GM18873 (cell line): ENCODE results near the gene HOXA4.

Source experiments
- ATAC-seq: cut with Tn5 transposase; IDR thresholded peaks from one replicate; pipeline ENCODE4 v1.9.1; 2021; ENCODE audit warnings: mild to moderate bottlenecking, moderate library complexity, moderate number of reproducible peaks; ENCODE audit not compliant: unreplicated experiment, low FRiP score

HOXA4 gene

DNA sequence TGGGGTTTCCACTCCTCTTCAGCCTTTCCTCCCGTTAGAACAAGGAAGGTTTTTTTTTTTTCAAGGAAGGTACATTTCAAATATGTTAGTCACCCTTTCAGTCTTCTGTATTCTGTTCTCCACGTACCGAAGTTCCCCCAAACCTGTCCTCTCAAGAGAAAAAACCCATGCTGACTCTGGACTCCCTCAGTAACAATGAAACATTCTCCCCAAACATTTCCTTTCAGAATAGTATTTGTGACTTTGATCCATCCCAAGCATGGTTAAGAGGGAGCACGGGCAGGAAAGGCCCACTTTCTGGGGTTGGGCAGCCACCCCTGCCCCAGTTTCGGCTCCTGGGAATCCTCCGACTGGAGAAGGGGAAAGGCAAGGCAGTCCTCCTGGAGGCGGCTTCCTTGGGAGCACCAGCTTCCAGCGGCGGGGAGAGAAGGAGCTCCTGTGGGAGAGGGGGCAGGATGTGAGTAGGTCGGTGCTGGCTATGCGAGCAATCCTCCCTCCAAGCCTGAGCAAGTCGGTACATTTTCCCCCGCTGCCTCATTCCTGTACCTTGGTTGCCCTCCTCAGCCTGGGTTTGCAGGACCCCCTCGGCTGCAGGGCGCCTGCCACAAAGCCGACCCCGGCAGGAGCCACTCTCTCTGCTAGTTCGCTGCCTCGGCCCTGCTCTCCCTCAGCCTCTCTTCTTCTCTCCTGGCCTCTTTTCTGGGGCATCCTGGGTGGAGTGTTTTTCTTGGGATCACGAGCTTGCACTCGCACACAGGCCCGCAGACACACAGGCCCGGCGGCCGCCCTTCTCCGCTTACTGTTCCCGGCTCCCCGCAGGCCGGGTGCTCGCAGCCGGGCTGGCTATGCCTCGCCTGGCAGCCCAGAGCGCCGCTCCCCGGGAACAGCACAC is 32.6 kb downstream of the HOXA4 start:
- no peak for ATAC-seq

DNA sequence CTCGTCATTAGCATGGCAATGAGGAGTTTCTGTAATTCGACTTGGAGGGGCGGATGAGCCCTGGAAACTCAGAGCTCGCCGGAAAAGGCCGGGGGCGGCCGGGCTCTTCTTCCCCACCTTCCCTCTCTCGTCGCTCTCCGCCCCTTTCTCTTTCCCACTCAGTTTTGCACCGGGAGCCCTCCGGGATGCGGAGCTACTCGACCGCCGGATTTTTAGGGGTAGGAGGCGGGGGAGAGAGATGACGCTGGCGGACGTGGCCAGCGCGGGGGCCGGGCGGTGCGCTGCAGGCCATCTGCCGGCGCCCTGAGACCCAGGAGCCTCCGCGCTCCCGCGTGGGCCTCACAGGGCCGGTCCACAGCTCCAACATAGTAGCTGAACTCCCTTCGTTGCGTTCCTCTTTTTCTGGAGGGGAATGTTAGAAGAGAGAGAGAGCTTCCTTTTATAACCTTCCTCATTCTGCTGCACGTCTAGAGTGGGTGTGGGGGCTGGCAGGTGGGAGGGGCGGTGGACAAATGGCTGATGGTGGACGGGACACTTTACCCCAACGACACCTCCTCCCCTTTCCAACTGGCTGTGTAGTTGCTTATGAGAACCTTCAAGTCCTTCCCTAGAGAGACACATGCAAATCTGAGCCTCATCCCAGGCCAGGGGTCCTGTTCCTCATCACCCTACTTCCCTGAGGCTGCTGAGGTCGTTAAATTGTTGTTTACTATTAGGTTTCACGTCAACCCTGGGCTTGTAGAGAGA is 33.6 kb downstream of the HOXA4 start:
- no peak for ATAC-seq

GRCh38 chr7:27095897-27096767 is 34.4 kb downstream of the HOXA4 start, which contains the start of gene HOXA1:
Gene HOXA1, minus strand, starts transcription at chr7:27096000. Its CDS starts 88 bp downstream, at chr7:27095912.
- peak; percentile 90 for ATAC-seq

- no peak for ATAC-seq
These were observed 35.3 kb downstream of the HOXA4 start for GRCh38 chr7:27095050-27095896.

DNA sequence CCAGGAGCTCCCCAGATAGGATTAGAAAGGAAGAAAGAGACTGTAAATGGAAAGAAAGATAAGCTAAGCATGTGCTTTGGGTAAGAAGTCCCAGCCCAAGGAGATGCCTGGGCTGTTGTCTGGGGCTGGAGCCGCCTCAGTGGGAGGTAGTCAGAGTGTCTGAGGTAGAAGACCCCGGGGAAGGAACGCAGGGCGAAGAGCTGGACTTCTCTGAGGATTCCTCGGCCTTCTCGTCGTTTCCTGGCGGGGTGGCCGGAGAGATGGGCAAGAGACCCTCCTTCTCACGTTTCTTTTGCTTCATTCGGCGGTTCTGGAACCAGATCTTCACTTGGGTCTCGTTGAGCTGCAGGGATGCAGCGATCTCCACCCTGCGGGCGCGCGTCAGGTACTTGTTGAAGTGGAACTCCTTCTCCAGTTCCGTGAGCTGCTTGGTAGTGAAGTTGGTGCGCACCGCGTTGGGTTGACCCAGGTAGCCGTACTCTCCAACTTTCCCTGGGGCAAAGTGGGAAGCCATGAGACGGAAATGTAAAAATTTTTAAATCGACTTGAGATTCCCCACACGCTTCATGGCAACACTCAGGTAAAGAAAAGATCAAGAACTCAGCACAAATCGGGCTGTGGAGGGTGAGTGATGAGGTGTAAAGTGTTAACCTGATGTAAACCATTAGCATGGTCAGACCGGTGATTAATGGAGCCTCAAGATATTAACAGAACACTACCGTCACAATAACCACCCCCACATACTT is 36.1 kb downstream of the HOXA4 start:
- ATAC-seq, result no peak

DNA sequence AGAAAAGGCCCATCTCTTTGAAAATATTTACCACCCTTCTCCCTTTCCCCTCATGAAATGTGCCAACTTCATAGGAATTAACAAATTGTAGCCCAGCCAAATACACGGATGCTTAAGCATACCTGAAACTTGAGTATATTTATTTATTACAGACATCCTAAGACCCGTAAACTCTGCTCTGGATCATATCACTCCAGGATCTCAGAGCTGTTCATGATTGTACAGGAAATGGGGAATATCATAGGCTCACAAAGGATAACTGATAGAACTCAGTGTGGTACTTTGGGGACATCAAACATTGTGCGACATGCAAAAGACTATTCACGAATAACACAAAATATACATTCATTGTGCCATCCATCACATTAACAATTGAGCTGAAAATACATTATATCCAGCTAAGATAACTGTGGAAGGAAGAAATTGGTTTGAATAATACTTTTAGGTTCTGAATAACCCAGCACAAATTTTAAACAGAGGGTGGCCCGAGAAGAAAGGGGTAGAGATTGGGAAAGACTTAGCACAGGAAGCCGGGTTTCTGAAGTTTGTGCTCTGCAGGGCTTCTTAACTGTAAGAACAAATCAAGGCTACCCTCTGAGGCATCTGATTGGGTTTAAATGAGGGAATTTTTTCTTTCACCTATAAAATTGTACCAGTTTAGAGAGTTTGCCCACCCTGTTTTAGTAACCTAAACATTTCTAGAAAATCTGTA is 37.2 kb downstream of the HOXA4 start:
- no peak for ATAC-seq

- no peak for ATAC-seq
These were observed 37.8 kb downstream of the HOXA4 start for GRCh38 chr7:27092819-27093110.

GRCh38 chr7:27091941-27092818 is 38.4 kb downstream of the HOXA4 start:
- no peak for ATAC-seq

GRCh38 chr7:27091105-27091504 is 39.5 kb downstream of the HOXA4 start:
- ATAC-seq, result no peak

GRCh38 chr7:27088002-27088922 is 42.3 kb downstream of the HOXA4 start:
- no peak for ATAC-seq

DNA sequence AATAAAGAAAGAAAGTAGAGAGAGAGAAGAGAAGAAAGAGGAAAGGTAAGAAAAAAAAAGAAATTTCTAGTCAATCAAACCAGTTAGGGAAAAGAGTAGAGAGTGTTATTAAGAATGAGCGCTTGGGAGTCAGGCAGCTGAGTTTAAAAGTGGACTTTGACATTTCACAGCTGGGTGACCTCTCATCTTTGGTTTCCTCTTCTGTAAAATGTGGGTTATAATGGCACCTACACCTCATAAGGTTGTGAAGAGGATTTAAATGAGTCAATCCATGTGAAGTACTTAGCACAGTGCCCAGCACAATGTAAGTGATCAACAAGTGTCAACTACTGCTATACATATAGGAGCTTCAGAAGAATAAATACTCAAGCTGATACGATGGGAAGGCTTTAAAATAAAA is 46.9 kb downstream of the HOXA4 start:
- no peak for ATAC-seq

DNA sequence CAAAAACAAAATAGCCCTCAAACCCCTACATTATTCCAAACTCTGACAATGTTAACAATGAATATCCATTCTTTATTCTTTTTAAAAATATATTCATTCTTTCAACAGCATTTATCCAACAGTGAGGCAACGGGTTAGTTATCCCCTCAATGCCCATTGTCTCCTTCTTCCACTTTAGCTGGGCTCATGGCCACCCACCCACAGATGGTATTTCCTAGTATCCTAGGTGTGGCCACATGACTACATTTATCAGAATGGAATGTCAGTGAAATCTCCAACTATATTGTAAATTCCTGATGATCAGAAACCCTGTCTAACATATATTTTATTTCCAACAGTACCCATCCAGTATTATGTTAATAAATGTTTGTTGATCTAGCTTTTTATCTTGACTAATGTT is 48.4 kb downstream of the HOXA4 start:
- no peak for ATAC-seq

GRCh38 chr7:27080844-27081436 is 49.6 kb downstream of the HOXA4 start:
- no peak for ATAC-seq

GRCh38 chr7:27079234-27079975 is 51.2 kb downstream of the HOXA4 start:
- no peak for ATAC-seq

- ATAC-seq, result no peak
These were observed 51.8 kb downstream of the HOXA4 start for GRCh38 chr7:27078616-27079233.
